ENCODE data around the gene GDI1. TPM values are rescaled to one million over a fixed set of nuclear protein-coding genes. Genes with fewer than 3 reads are reported as not detected.

GDI1 gene
- total and polyA plus RNA-seq, 2 of the 4 experiments (the other 2 are of a cell fraction) = 113 to 291 TPM

DNA sequence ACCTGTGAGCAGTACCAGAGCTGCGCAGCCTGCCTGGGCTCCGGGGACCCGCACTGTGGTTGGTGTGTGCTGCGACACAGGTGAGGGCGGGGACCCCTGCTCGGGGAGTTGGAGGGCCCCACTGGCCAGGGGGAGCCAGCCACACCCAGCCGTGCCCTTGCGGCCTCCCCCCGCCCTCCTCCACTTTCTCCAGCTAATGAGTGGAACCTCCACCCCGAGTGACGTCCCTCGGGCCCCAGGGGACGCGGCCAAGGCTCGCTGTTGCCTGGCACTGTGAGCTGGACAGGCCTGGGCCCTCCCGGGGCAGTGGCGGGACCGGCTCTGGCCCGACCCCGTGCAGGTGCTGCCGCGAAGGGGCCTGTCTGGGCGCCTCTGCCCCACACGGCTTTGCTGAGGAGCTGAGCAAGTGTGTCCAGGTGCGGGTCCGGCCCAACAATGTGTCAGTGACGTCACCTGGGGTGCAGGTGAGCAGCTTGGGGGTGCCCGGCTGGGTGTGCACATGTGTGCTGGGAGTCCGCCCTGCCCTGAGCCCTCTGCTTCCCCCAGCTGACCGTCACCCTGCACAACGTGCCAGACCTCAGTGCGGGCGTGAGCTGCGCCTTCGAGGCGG, 26.8 kb downstream of the GDI1 start:
- H3K4me3 ChIP-seq (ENCODE audit: insufficient read depth, low read depth, low read length) = no peak overlapping the region
- no peak overlapping the region for H3K14ac ChIP-seq (replicated peaks; ENCODE audit: low read depth, low read length)
- H3K23ac ChIP-seq (ENCODE audit: low read depth, low read length) = no peak overlapping the region
- H2BK120ac ChIP-seq (ENCODE audit: low read depth, low read length) = no peak overlapping the region
- no peak overlapping the region for H4K8ac ChIP-seq (ENCODE audit: low read depth in 2 of 2, low read length in 2 of 2)
- dilution Hi-C loops (cut with HindIII; ENCODE audit: low sequenced_read_pairs, unreplicated experiment) (no loop called here), in situ Hi-C loops (cut with MboI; ENCODE audit: low sequenced_read_pairs) (no loop called here), intact Hi-C loops (cut with micrococcal nuclease) (no loop called here)
- TF ChIP-seq MAZ (IDR thresholded peaks at IDR 0.05; ENCODE audit: borderline replicate concordance, low read depth, low read length) (no peak), CHD1 (IDR thresholded peaks at IDR 0.05; ENCODE audit: low read depth, low read length) (no peak), NFE2L2 (IDR thresholded peaks at IDR 0.05; ENCODE audit: low read depth, low read length) (no peak), SMC3 (IDR thresholded peaks at IDR 0.05; ENCODE audit: low read depth, low read length) (no peak)
- H3K9me3 ChIP-seq (ENCODE audit: control insufficient read depth, insufficient read depth, low read length) = no peaks in the 10 kb centered on the region; the same call in 1 of the 2 replicates
- H3K79me1 ChIP-seq (ENCODE audit: low read depth in 1 of 2, low read length in 2 of 2) = peaks cover 0 to 16% of the 10 kb centered on the region in 2 experiments; a peak in 3 of 4 replicates
- no peak overlapping the region for H3K27ac ChIP-seq (ENCODE audit: insufficient read depth, low read length)
- WGBS, 2 experiments (ENCODE audit: extremely low coverage in 2 of 2, insufficient read length in 1 of 2) = 88% methylated on average over 12 of the region's 36 CpGs; no CpG with 5 or more reads in 1 of the 2 experiments
- no peak overlapping the region for H4K5ac ChIP-seq (ENCODE audit: low read depth, low read length)
- no peak overlapping the region for H3K18ac ChIP-seq (ENCODE audit: low read depth, low read length)
- no peak overlapping the region for H2AFZ ChIP-seq (replicated peaks; ENCODE audit: low read length, poor library complexity)
- H2BK5ac ChIP-seq (ENCODE audit: low read depth, low read length, poor library complexity, severe bottlenecking) = no peak overlapping the region
- ChIA-PET CTCF (no interaction called here), POLR2A (ENCODE audit: unreplicated experiment) (interaction anchor here (0.6 kb wide), 1 partner anchor 24 kb away, joined by 5 read pairs; no protein-coding TSS in a partner anchor)
- no peaks in the 10 kb centered on the region for H3K27me3 ChIP-seq (ENCODE audit: control insufficient read depth, insufficient read depth, low read length)
- H3K4me1 ChIP-seq (ENCODE audit: control insufficient read depth, insufficient read depth, low read length) = peaks cover 4% of the 10 kb centered on the region; the same call in 1 of the 2 replicates
- H3K56ac ChIP-seq (ENCODE audit: extremely low read depth, insufficient read depth, low read length) = no peak overlapping the region
- peaks cover 39% of the 10 kb centered on the region for H4K20me1 ChIP-seq (ENCODE audit: insufficient read depth, low read length)
- no peak overlapping the region for H3K4me2 ChIP-seq (ENCODE audit: low read depth, low read length)
- no peak overlapping the region for H2AK9ac ChIP-seq (replicated peaks; ENCODE audit: low read depth, low read length, poor library complexity)
- H3K4ac ChIP-seq (ENCODE audit: low read depth, low read length) = no peak overlapping the region
- peaks cover 72% of the 10 kb centered on the region for H3K36me3 ChIP-seq (ENCODE audit: control insufficient read depth, insufficient read depth, low read length)
- ATAC-seq (ENCODE audit: low read depth) (no peak), DNase-seq (no peak)
- H3K9ac ChIP-seq (ENCODE audit: low read depth, low read length) = no peak overlapping the region
- H4K91ac ChIP-seq (ENCODE audit: insufficient read depth, low read depth, low read length) = no peak overlapping the region
- H2BK15ac ChIP-seq (ENCODE audit: low read depth, low read length) = no peak overlapping the region
- no peak overlapping the region for H2BK20ac ChIP-seq (ENCODE audit: low read depth, low read length)
- H3K9me1 ChIP-seq (ENCODE audit: insufficient read depth, low read length) = no peaks in the 10 kb centered on the region
- H2AK5ac ChIP-seq (ENCODE audit: low read depth, low read length) = no peak overlapping the region
- no TSS peak for BruUV-seq (replicated peaks)
